Measurements from ENCODE around the gene HMMR.
"Not testable (repeated sequence)": the region's sequence is repeated elsewhere in the genome, so short reads cannot be mapped to it uniquely, and the experiment has no call there.

DNA sequence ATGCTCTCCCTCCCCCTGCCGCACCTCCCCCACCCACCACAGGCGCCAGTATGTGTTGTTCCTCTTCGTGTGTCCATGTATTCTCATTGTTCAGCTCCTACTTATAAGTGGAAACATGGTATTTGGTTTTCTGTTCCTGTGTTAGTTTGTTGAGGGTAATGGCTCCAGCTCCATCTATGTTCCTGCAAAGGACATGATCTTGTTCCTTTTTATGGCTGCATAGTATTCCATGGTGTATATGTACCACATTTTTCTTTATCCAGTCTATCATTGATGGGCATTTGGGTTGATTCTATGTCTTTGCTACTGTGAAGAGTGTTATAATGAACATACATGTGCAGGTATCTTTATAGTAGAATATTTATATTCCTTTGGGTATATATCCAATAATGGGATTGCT, 76.0 kb downstream of the HMMR start:
- not testable (repeated sequence) for TF ChIP-seq CTCF (conservative IDR thresholded peaks at IDR 0.05 in 1 of 2, IDR thresholded peaks at IDR 0.05 in 1 of 2; ENCODE audit: extremely low read depth in 1 of 2, insufficient read depth in 1 of 2, low read depth in 1 of 2, low read length in 2 of 2); EZH2 (IDR thresholded peaks at IDR 0.05; ENCODE audit: borderline replicate concordance, low read length)
